GM12872 (cell line): ENCODE data around the gene RO60.

Experiments used
- TF ChIP-seq, protein P1 (sequence below): IDR thresholded peaks from 3 replicates; pipeline ENCODE4 v1.5.1; 2011; ENCODE audit warnings: low read depth, mild to moderate bottlenecking, low read length, moderate library complexity; ENCODE audit not compliant: insufficient read depth

The RO60 gene

DNA sequence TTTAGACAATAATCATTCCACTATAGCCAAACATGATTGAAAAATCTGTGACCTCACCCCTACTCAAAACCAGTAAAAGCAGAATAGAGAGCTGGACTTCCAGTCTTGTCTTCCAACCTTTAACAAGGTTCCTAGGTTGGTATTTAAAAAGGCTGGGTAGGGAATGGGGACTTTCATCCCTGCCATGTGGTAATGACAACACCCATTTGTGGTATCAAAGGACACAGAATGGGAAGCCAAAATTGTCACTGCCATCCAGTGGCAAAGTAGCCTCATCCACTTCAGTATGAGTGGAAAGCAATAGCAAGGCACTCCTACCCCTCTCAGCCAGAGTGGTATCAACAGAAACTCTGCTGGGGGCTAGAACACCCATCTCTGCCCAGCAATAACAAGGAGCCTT lies 34.2 kb upstream of the RO60 start:
- TF ChIP-seq, protein P1, sequence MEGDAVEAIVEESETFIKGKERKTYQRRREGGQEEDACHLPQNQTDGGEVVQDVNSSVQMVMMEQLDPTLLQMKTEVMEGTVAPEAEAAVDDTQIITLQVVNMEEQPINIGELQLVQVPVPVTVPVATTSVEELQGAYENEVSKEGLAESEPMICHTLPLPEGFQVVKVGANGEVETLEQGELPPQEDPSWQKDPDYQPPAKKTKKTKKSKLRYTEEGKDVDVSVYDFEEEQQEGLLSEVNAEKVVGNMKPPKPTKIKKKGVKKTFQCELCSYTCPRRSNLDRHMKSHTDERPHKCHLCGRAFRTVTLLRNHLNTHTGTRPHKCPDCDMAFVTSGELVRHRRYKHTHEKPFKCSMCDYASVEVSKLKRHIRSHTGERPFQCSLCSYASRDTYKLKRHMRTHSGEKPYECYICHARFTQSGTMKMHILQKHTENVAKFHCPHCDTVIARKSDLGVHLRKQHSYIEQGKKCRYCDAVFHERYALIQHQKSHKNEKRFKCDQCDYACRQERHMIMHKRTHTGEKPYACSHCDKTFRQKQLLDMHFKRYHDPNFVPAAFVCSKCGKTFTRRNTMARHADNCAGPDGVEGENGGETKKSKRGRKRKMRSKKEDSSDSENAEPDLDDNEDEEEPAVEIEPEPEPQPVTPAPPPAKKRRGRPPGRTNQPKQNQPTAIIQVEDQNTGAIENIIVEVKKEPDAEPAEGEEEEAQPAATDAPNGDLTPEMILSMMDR, result no peak

DNA sequence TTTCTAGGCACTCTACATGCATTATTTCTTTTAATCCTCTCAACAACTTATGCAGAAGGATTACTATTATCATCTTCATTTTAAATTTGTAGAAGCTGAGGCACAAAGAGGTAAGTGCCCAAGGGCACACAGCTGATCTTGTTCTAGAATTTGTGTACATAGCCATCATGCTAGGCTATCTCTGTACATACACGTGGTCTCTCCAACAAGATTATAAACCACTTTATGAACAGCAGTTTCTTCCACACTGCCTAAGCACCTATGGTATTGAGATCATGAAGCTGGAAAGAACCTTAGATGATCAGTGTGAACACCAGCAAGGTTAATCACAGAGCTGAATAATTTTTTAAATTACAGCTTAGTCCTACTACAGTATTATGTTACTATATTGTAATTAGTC lies 29.1 kb upstream of the RO60 start:
- TF ChIP-seq, protein P1, result no peak

DNA sequence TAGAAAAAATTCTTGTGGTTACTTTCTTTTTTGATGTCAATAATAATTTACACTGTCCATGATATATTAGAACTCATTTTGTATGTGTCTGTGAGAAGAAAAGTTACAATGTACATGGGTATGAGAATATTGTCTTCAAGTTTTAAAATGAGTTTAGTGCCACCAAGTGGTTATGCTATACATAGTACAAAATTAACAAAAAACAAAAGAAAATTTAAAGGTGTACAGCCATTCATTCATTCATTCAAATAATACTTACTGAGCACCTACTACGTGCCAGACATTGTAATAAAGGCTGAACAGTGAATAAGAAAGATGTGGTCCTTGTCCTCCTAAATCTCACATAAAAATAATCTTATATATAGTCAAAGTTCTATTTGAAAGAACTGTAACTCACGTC lies 28.0 kb upstream of the RO60 start:
- TF ChIP-seq, protein P1, result peak; percentile 20; the same call in 1 of the 3 replicates

DNA sequence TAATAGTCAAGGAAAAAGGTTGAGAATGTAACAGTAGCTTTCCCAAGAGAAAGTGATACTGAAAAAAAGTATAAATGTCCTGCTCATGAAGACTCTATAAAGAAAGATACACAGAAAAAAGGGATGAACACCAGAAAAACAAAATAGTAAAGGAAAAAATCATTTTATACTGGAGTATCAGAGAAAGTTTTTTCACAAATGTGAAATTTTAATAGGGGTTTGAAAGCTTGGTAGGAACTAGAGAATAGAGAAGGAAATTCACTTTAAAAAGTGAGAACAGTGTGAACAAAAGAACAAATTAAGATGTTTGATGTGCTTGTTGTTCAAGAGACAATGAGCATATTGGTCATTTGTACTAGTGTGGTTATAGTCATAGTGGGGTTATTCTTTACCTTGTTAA lies 25.8 kb upstream of the RO60 start:
- TF ChIP-seq, protein P1, result no peak

DNA sequence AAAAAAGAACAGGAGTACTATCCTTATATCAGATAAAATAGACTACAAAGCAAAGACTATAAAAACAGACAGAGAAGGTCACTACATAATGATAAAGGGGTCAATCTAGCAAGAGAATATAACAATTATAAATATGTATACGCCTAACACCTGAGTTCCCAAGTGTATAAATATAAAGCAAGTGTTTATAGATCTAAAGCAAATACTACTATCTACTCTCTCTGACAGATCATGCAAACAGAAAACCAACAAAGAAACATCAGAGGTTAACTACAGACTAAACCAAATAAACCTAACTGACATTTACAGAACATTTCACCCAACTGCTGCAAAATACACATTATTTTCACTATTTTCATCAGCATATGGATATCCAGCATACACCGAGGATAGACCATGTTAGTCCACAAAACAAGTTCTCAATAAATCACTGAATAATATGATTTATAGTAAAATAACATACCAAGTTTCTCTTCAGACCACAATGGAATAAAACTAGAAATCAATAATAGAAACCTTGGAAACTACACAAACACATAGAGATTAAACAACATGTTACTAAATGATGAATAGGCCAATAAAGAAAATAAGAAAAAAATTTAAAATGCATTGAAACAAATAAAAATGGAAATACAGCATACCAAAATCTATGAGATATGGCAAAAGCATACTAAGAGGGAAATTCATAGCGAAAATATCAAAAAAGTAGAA lies 22.9 kb upstream of the RO60 start:
- TF ChIP-seq, protein P1, result no peak

DNA sequence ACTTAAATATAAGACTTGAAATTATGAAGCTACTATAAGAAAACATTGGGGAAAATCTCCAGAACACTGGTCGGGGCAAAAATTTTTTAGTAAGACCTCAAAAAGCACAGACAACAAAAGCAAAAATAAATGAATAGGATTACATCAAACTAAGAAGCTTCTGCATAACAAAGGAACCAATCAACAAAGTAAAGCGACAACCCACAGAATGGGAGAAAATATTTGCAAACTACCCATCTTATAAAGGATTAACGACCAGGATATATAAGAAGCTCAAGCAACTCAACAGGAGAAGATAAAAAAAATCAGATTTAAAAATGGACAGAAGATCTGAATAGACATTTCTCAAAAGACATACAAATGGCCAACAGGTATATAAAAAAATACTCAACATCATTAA lies 19.4 kb upstream of the RO60 start:
- TF ChIP-seq, protein P1, result no peak

DNA sequence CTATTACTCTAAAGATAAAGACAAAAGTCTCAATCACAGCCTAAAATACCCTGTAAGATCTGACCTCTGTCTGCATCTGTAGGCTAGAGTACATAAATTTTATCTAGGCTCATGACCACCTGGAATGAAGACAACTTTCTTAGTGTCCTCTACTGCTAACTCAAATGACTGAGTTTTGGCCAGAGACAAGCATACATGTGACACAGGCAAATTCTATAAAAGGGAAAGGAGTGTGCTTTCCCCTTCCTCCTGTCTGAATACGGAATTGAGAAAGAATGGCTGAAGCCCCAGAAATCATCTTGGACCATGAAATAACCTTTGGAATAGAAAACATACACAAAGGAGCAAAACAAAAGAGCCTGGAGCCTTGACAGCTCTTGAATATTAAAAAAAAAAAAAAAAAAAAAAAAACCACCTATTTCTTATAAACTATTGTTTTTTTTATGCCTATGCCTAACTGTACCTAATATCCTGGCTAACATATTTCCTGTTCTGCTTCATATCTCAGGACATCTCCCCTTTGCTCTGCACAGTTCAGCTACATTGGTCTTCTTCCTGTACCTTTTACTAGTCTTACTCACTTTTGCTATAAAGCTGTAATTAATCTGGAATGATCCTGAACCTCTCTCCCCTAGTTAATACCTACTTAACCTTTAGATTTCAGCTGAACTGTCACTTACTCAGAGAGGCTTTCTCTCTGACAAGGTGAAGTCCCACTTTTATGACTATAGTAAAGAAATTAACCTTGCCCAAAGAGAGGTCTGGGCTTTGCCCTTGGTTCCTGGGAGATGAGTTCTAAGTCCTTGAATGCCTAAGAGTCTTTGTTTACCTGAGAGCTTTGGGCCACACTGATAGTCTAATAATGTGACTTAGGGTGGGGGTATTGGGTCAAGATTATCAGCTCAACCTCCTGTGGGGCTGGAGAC lies 16.4 kb upstream of the RO60 start:
- TF ChIP-seq, protein P1, result no peak
